HepG2 (cell line): ENCODE data around the gene MRPL10. TPM values are rescaled to one million over a fixed set of nuclear protein-coding genes. Genes with fewer than 3 reads are reported as not detected.

Experiments used
- ARNTL ChIP-seq: sonication (generic); formaldehyde crosslinking; IDR thresholded peaks from 2 replicates; pipeline ENCODE4 v1.4.0; 2020; ENCODE audit warnings: mild to moderate bottlenecking, missing genetic modification reagents
- CTCF ChIP-seq: sonication (generic); formaldehyde crosslinking; IDR thresholded peaks from 2 replicates; pipeline ENCODE4 v1.5.0; 2020; ENCODE audit warnings: mild to moderate bottlenecking, missing genetic modification reagents, moderate library complexity
- EHMT2 ChIP-seq: fragments of 200-600 bp; sonication (generic); IDR thresholded peaks from 2 replicates; pipeline ENCODE4 v1.7.0; 2017; ENCODE audit warnings: antibody characterized with exemption, low read depth, low read length, borderline replicate concordance
- GABPB1 ChIP-seq: IDR thresholded peaks from 2 replicates; pipeline ENCODE4 v1.6.1; 2016; ENCODE audit warnings: mild to moderate bottlenecking, missing genetic modification reagents, moderate library complexity, missing compliant biosample characterization
- HDAC6 ChIP-seq: fragments of 200-600 bp; sonication (generic); IDR thresholded peaks from 2 replicates; pipeline ENCODE4 v1.7.0; 2017; ENCODE audit warnings: mild to moderate bottlenecking, antibody characterized with exemption, low read length, low read depth
- IRF2 ChIP-seq: IDR thresholded peaks from 2 replicates; pipeline ENCODE4 v1.6.1; 2018; ENCODE audit warnings: missing genetic modification reagents, missing compliant biosample characterization
- KDM5A ChIP-seq: fragments of 200-600 bp; sonication (generic); IDR thresholded peaks from 2 replicates; pipeline ENCODE4 v1.7.0; 2018; ENCODE audit warnings: antibody characterized with exemption, mild to moderate bottlenecking, low read length, borderline replicate concordance
- RBAK ChIP-seq: sonication (generic); formaldehyde crosslinking; IDR thresholded peaks from 2 replicates; pipeline ENCODE4 v1.5.1; 2020; ENCODE audit warnings: mild to moderate bottlenecking, missing genetic modification reagents
- RBM22 ChIP-seq: fragments of 200-400 bp; formaldehyde crosslinking; optimal IDR thresholded peaks from 2 replicates; pipeline ENCODE3; 2017; ENCODE audit warnings: mild to moderate bottlenecking, low read length, moderate library complexity
- RELA ChIP-seq: sonication (generic); formaldehyde crosslinking; IDR thresholded peaks from 2 replicates; pipeline ENCODE4 v1.4.0; 2020; ENCODE audit warnings: missing genetic modification reagents
- ZNF333 ChIP-seq: sonication (generic); formaldehyde crosslinking; IDR thresholded peaks from 2 replicates; pipeline ENCODE4 v1.4.0; 2020; ENCODE audit warnings: mild to moderate bottlenecking, missing genetic modification reagents, borderline replicate concordance
- ZNF597 ChIP-seq: sonication (generic); formaldehyde crosslinking; IDR thresholded peaks from 2 replicates; pipeline ENCODE4 v1.5.0; 2020; ENCODE audit warnings: missing genetic modification reagents
- ZNF773 ChIP-seq: sonication (generic); formaldehyde crosslinking; IDR thresholded peaks from 2 replicates; pipeline ENCODE4 v1.4.0; 2020; ENCODE audit warnings: missing genetic modification reagents, borderline replicate concordance
- polyA plus RNA-seq, 8 experiments: library from polyadenylated mRNA; depleted of rRNA in 3 of 8; stranded (reverse) in 7 of 8; unstranded in 1 of 8; fragments of >200 nt; fragmentation: Illumina TruSeq in 4 of 8; extraction: Trizol in 4 of 8; gene quantifications; 2 replicates each; pipeline versions ENCODE4 v1.2.1 to v1.2.3, GENCODE V29; 2011 to 2016; ENCODE audit warnings: low read depth in 4 of 8, missing spikeins in 1 of 8, mixed read lengths in 1 of 8; ENCODE audit not compliant: insufficient read depth in 1 of 8
- total RNA-seq, 5 experiments: library from RNA; depleted of rRNA; stranded (reverse); fragments of >200 nt; fragmentation: Illumina TruSeq; extraction: Trizol; gene quantifications; 2 replicates each; pipeline ENCODE4 v1.2.3, GENCODE V29; 2016; ENCODE audit warnings: low read depth in 1 of 5
- TF ChIP-seq, protein P1 (sequence below), 2 experiments: fragments of 450-650 bp in 1 of 2; sonication (generic) in 1 of 2; formaldehyde crosslinking in 1 of 2; IDR thresholded peaks; 2 replicates each; pipeline versions ENCODE4 v1.6.1 to v1.8.0; 2016 to 2022; ENCODE audit warnings: antibody characterized with exemption in 1 of 2, mild to moderate bottlenecking in 1 of 2, missing genetic modification reagents in 1 of 2

MRPL10 gene
- total and polyA plus RNA-seq, 2 of the 13 experiments (the other 11 are each of a cell fraction or from before 2014, with no cell fraction given): 56.7 to 149 TPM

DNA sequence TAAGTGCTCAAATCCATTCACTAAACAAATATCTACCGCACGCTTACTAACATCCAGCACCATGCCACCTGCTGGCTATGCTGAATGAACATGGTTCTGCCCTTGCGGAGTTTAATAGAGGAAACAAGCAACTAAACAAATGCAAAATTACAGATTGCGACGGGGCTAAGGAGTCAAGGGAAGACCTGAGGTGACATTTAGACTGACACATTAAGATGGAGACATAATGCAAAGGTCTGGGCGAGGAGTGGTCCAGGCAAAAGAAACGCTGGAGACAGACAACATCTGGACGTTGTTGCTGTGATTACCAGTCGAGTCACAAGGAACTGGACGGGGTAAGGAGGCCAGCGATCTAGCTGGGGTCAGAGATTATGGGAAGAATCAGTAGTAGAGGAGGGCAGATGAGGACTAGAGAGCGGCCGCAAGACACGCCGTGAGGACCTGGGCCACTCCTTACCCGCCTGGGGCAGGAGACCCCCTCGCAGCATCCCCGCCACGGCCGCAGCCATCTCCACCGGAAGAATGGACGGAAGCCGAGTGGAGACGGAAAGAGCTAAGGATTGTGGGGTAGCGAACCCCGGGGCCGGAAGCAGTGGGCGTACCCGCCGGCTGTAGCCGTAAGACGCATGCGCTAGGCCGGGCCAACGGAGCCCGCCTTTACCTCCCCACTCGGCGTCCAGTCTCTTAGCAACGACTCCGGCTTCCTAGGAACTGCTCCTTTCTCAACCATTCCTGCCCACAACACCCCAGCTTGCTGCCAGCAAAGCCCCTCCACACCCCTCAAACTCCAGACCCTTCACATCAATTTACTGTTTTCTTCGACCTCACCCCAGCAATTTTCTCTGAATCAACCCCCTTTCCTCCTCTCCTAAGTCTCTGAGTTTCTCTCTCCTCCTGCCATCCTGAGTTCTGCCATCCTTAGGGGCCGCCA lies at the start of gene MRPL10, which contains the start of gene LRRC46 (continued):
- peak; percentile 55; the same call in 1 of the 2 replicates for TF ChIP-seq ZNF333 (CRISPR knock-in tag)
- TF ChIP-seq HDAC6: no peak
- no peak for TF ChIP-seq EHMT2
- peak; percentile 93 for TF ChIP-seq IRF2
- peak; percentile 98 for TF ChIP-seq KDM5A
- TF ChIP-seq RBM22: peak; percentile 90
- TF ChIP-seq ZNF597 (CRISPR knock-in tag): no peak
- TF ChIP-seq ZNF773: no peak
- TF ChIP-seq, protein P1, sequence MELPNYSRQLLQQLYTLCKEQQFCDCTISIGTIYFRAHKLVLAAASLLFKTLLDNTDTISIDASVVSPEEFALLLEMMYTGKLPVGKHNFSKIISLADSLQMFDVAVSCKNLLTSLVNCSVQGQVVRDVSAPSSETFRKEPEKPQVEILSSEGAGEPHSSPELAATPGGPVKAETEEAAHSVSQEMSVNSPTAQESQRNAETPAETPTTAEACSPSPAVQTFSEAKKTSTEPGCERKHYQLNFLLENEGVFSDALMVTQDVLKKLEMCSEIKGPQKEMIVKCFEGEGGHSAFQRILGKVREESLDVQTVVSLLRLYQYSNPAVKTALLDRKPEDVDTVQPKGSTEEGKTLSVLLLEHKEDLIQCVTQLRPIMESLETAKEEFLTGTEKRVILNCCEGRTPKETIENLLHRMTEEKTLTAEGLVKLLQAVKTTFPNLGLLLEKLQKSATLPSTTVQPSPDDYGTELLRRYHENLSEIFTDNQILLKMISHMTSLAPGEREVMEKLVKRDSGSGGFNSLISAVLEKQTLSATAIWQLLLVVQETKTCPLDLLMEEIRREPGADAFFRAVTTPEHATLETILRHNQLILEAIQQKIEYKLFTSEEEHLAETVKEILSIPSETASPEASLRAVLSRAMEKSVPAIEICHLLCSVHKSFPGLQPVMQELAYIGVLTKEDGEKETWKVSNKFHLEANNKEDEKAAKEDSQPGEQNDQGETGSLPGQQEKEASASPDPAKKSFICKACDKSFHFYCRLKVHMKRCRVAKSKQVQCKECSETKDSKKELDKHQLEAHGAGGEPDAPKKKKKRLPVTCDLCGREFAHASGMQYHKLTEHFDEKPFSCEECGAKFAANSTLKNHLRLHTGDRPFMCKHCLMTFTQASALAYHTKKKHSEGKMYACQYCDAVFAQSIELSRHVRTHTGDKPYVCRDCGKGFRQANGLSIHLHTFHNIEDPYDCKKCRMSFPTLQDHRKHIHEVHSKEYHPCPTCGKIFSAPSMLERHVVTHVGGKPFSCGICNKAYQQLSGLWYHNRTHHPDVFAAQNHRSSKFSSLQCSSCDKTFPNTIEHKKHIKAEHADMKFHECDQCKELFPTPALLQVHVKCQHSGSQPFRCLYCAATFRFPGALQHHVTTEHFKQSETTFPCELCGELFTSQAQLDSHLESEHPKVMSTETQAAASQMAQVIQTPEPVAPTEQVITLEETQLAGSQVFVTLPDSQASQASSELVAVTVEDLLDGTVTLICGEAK (IDR thresholded peaks at IDR 0.05): no peak
- TF ChIP-seq, protein P1 (CRISPR knock-in tag; IDR thresholded peaks at IDR 0.05): peak; percentile 85
- no peak for TF ChIP-seq RBAK
- no peak; the same call in 1 of the 2 replicates for TF ChIP-seq ARNTL (CRISPR knock-in tag)
- TF ChIP-seq CTCF (CRISPR knock-in tag): peak; percentile 59
- peak; percentile 100 for TF ChIP-seq GABPB1 (CRISPR knock-in tag)
- TF ChIP-seq RELA (CRISPR knock-in tag): peak; percentile 57; the same call in 1 of the 2 replicates
